Panc1 (cell line): Measurements from ENCODE around the gene RAB7A.

Source experiments
- SIN3A ChIP-seq: IDR thresholded peaks from 2 replicates; pipeline ENCODE4 v1.6.1; 2012; ENCODE audit warnings: low read depth, mild to moderate bottlenecking, low read length, moderate library complexity, borderline replicate concordance; ENCODE audit not compliant: insufficient read depth
- TCF7L2 ChIP-seq: IDR thresholded peaks from 2 replicates; pipeline ENCODE4 v1.6.1; 2011; ENCODE audit warnings: mild to moderate bottlenecking, low read depth, low read length, inconsistent platforms
- TF ChIP-seq, protein P1 (sequence below): fragments of 450-650 bp; IDR thresholded peaks from 2 replicates; pipeline ENCODE4 v1.5.1; 2017; ENCODE audit warnings: mild to moderate bottlenecking
- TF ChIP-seq, protein P2 (sequence below), 2 experiments: IDR thresholded peaks; 2 replicates each; pipeline ENCODE4 v1.6.1; 2011 to 2012; ENCODE audit warnings: low read depth in 2 of 2, control low read depth in 1 of 2, low read length in 1 of 2, mild to moderate bottlenecking in 1 of 2, moderate library complexity in 1 of 2; ENCODE audit not compliant: insufficient read depth in 1 of 2

- TF ChIP-seq, protein P1, sequence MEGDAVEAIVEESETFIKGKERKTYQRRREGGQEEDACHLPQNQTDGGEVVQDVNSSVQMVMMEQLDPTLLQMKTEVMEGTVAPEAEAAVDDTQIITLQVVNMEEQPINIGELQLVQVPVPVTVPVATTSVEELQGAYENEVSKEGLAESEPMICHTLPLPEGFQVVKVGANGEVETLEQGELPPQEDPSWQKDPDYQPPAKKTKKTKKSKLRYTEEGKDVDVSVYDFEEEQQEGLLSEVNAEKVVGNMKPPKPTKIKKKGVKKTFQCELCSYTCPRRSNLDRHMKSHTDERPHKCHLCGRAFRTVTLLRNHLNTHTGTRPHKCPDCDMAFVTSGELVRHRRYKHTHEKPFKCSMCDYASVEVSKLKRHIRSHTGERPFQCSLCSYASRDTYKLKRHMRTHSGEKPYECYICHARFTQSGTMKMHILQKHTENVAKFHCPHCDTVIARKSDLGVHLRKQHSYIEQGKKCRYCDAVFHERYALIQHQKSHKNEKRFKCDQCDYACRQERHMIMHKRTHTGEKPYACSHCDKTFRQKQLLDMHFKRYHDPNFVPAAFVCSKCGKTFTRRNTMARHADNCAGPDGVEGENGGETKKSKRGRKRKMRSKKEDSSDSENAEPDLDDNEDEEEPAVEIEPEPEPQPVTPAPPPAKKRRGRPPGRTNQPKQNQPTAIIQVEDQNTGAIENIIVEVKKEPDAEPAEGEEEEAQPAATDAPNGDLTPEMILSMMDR = no peak
- TF ChIP-seq SIN3A (no peak), TCF7L2 (no peak)
- TF ChIP-seq, protein P2, sequence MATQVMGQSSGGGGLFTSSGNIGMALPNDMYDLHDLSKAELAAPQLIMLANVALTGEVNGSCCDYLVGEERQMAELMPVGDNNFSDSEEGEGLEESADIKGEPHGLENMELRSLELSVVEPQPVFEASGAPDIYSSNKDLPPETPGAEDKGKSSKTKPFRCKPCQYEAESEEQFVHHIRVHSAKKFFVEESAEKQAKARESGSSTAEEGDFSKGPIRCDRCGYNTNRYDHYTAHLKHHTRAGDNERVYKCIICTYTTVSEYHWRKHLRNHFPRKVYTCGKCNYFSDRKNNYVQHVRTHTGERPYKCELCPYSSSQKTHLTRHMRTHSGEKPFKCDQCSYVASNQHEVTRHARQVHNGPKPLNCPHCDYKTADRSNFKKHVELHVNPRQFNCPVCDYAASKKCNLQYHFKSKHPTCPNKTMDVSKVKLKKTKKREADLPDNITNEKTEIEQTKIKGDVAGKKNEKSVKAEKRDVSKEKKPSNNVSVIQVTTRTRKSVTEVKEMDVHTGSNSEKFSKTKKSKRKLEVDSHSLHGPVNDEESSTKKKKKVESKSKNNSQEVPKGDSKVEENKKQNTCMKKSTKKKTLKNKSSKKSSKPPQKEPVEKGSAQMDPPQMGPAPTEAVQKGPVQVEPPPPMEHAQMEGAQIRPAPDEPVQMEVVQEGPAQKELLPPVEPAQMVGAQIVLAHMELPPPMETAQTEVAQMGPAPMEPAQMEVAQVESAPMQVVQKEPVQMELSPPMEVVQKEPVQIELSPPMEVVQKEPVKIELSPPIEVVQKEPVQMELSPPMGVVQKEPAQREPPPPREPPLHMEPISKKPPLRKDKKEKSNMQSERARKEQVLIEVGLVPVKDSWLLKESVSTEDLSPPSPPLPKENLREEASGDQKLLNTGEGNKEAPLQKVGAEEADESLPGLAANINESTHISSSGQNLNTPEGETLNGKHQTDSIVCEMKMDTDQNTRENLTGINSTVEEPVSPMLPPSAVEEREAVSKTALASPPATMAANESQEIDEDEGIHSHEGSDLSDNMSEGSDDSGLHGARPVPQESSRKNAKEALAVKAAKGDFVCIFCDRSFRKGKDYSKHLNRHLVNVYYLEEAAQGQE (IDR thresholded peaks at IDR 0.05; ENCODE audit: insufficient read depth in 1 of 2, low read depth in 2 of 2, low read length in 1 of 2) = no peak
Observed at GRCh38 chr3:128815318-128816064, 89.5 kb downstream of the RAB7A start.
